ENCODE measurements around the gene AFG1L.
"Not testable (repeated sequence)": the region's sequence is repeated elsewhere in the genome, so short reads cannot be mapped to it uniquely, and the experiment has no call there.

AFG1L gene

GRCh38 chr6:108294727-108295625, at the start of gene AFG1L:
AFG1L (plus strand) TSS chr6:108295054; CDS start chr6:108295080, 26 bp downstream.
- peak; percentile 71 to 84 for DNase-seq (ENCODE audit: extremely low read depth in 1 of 2, low read depth in 1 of 2)

DNA sequence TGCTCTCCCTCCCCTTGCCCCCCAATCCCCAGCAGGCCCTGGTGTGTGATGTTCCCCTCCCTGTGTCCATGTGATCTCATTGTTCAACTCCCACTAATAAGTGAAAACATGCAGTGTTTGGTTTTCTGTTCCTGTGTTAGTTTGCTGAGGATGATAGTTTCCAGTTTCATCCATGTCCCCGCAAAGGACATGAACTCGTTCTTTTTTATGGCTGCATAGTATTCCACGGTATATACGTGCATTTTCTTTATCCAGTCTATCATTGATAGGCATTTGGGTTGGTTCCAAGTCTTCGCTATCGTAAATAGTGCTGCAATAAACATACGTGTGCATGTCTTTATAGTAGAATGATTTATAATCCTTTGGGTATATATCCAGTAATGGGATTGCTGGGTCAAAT, 49.8 kb upstream of the AFG1L start:
- DNase-seq (ENCODE audit: extremely low read depth in 1 of 2, low read depth in 1 of 2), result not testable (repeated sequence)

DNA sequence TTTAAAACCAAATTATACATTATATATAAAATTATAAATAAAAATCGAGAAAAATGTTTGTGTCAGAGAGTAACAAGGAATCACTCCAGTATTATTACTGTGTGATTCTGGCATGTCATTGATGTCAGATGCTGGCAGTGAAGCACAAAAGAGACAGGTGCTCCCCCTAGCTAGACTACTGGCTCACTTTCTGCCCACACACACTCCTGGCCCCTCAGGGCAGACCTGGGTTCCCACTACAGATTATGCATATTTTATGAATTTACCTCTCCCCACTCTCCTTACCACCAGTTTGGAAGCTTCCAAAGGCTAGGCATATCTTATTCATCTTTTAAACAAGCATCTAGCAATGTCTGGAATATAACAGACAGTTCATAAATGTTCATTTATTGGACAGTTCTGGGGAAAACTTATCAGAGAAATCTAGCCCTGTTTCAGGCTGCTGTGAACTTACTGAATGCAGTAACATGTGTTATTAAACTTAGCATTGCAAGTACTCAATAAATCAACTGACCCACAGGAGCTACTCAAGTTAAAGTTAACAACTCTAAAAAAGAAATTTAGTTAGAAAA, 46.8 kb upstream of the AFG1L start:
- no peak for DNase-seq (ENCODE audit: extremely low read depth in 1 of 2, low read depth in 1 of 2)

- DNase-seq (ENCODE audit: extremely low read depth in 1 of 2, low read depth in 1 of 2), result no peak
Observed at GRCh38 chr6:108250240-108250866, 44.5 kb upstream of the AFG1L start.

DNA sequence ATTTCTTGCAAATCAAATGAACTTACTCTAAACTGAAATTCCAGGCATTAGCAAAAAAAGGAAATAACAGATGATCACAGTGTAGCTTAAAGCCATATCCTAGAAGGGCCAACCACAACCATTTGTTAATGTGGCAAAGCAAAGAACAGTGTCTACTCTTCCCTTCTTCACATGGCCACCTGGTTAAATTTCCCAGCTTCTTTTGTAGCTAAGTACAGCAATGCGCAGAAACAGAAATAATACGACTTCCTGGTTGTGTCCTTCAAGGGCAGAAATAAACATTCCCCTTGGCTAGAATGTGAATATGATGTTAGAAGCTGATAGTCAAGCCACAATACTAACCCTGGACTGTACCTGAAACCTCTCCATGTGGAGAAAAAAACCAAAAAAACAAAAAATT, 43.6 kb upstream of the AFG1L start:
- DNase-seq (ENCODE audit: extremely low read depth in 1 of 2, low read depth in 1 of 2), result no peak

DNA sequence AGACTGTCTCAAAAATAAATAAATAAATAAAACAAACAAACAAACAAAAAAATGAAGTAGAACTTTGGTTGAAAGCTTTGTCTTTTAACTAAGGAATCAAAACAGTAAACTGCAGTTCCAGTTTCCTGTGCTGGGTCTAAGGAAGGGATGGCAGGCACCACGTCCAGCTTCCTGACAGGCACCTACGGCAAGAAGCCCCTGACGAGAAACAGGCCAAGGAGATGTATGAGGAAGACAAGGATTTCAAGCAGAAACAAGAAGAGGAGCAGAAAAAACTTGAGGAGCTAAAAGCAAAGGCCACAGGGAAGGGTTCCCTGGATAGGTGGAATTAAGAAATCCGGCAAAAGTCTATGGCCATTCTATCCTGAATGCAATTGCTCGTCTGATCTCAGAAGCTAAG, 42.8 kb upstream of the AFG1L start:
- no peak for DNase-seq (ENCODE audit: extremely low read depth in 1 of 2, low read depth in 1 of 2)

DNA sequence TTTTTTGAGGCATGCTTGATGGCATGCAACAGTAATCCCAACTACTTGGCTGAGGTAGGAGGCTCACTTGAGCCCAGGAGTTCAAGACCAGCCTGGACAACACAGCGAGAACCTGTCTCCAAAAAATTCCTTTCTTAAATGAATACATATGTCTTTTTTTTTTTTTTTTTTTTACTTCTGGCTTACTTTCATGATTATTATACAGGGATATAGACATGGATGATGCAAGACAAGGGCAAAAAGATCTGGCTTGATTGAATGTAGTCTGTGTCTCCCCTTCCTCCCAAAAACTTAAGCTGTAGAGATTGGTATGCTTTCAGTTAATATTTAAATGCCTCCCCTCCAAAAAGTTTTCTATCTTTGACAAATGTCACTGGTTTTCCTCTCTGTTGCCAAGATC, 41.6 kb upstream of the AFG1L start:
- no peak for DNase-seq (ENCODE audit: extremely low read depth in 1 of 2, low read depth in 1 of 2)

DNA sequence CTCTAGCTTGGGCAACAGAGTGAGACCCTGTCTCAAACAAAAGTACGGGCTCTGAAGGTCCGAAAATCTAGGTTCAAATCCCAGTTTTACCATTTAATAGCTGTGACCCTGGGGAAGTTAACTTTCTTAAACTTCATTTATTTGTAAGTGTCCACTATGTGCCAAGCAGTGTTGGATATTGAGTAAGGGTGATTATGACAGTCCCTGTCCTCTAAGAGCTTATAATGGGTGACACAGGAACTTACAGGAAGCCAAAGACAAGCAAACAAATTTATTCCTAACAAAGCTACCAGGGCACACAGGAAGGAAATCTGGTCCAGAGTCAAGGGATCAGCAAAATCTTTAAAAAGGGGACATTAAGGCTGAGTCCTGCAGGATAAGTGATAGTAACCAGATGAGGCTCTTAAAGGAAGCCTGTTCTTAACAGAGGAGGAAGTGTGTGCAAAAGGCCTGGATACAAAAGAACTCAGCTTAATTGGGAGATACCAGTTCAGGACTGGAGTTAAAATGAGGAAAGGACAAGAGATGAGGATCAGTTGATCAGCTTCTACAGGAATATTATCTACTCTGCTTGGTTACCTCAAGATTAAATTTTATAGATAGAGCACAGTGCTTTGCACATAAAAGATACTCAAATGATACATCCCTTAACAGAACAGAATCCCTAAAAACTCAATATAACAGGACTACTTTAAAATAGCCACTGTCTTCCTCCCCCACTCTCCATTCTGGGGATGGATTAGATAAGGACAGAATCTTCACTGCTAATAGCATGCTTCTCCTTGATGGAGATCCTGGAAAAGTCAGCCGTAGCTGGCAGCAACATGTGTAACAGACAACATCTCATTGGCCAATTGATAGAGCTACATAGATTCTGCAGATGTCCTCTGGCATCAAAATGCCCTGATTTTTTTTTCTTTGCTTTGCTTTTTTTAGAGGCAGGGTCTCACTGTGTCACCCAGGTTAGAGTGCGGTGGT, 40.1 kb upstream of the AFG1L start:
- DNase-seq (ENCODE audit: extremely low read depth in 1 of 2, low read depth in 1 of 2), result no peak

GRCh38 chr6:108260126-108260808, 34.6 kb upstream of the AFG1L start:
- no peak for DNase-seq (ENCODE audit: extremely low read depth in 1 of 2, low read depth in 1 of 2)

DNA sequence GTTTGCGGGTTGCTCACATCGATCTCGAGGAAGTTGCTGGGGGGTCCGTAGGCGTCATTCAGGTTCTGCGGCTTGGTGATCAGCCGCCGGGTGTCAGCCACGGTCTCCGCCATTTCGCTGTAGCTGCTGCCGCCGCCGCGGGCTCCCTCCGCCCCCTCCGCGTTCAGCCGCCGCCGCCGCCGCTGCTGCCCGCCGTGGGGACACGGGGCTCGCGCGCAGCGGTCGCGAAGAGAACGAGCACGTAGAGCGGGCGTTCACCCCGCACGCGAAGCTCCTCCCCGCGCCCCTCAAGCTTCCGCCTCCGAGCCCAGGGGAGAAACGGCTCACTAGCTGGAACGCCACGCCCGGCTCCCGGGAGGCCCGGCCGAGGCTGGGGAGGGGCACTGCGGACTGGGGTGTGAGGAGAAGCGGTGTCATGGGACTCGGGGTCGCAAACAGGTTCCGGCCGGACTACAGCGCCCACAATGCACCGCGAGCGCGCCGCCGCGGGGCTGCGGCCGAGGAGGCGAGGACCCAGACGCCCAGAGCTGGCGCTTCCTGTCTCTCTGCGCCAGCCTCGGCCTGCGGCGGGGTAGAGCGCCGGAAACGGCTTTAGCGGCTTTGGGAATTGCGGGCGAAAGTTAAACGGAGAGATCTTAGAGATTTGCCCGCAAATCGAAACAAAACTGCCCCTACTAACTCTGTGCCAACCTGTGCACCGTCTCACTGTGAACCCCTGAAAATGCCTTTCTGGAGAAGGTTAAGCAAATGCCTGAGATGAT, 33.9 kb upstream of the AFG1L start, which contains the start of gene SNX3:
Gene SNX3 (minus strand): TSS at position 232 of the 761 bp plus-strand sequence. CDS start 119 bp downstream, at position 113.
- DNase-seq (ENCODE audit: extremely low read depth in 1 of 2, low read depth in 1 of 2), result peak; percentile 86 to 89

- DNase-seq (ENCODE audit: extremely low read depth in 1 of 2, low read depth in 1 of 2), result no peak
Observed at GRCh38 chr6:108263371-108263770, 31.5 kb upstream of the AFG1L start.

GRCh38 chr6:108268845-108269244, 26.0 kb upstream of the AFG1L start:
- no peak for DNase-seq (ENCODE audit: extremely low read depth in 1 of 2, low read depth in 1 of 2)

DNA sequence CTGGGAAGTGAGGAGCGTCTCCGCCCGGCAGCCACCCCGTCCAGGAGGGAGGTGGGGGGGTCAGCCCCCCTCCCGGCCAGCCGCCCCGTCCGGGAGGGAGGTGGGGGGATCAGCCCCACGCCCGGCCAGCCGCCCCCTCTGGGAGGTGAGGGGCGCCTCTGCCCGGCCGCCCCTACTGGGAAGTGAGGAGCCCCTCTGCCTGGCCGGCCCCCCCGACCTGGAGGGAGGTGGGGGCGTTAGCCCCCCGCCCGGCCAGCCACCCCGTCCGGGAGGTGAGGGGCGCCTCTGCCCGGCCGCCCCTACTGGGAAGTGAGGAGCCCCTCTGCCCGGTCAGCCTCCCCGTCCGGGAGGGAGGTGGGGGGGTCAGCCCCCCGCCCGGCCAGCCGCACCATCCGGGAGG, 24.9 kb upstream of the AFG1L start:
- not testable (repeated sequence) for DNase-seq (ENCODE audit: extremely low read depth in 1 of 2, low read depth in 1 of 2)

DNA sequence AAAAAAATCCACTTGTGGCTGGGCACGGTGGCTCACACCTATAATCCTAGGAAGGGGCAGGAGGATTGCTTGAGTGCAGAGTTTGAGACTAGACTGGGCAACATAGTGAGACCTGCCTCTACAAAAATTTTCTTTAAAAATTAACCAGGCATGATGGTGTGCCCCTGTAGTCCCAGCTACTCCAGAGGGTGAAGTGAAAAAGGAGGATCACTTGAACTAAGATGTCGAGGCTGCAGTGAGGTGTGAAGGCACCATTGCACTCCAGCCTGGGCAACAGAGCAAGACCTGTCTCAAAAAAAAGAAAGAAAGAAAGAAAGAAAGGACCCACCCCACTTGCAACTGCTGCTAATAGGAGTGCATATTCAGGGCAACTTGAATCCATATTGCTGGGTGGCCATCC, 20.3 kb upstream of the AFG1L start:
- no peak for DNase-seq (ENCODE audit: extremely low read depth in 1 of 2, low read depth in 1 of 2)

DNA sequence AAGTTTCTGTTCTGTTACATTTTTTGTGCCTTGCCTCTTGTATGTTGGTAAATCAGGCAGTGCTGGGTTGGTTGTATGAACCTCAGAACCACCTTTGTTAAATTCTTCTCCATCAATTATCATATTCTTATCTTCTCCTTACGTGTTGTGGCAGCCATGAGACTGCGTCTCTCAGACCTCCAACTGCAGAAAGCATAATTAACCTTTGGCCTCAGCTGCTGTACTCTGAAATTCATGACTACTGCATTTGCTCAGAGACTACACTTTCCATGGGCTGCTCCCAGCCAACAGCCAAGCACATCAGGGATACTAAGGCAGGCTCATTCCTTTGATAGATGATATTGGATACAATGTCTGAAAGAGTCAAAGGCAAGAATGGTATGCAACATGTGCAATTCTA, 18.9 kb upstream of the AFG1L start:
- DNase-seq (ENCODE audit: extremely low read depth in 1 of 2, low read depth in 1 of 2), result no peak

DNA sequence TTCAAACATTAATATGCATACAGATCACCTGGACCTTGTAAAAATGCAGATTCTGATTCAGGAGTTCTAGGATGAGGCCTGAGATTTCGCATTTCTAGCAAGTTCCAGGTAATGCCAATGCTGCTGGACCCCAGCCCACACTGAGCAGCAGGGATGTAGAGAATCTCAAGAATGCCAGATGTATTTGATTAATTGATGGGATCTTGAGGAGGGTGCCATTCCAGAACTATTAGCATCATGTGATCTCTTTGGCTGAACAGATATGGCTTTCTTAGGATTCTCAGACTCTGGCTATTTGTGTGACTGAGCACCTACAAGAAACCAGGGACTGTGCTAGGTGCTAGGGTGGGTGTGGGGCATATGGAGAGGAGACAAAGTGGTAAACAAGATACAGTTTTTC, 17.6 kb upstream of the AFG1L start:
- no peak for DNase-seq (ENCODE audit: extremely low read depth in 1 of 2, low read depth in 1 of 2)

DNA sequence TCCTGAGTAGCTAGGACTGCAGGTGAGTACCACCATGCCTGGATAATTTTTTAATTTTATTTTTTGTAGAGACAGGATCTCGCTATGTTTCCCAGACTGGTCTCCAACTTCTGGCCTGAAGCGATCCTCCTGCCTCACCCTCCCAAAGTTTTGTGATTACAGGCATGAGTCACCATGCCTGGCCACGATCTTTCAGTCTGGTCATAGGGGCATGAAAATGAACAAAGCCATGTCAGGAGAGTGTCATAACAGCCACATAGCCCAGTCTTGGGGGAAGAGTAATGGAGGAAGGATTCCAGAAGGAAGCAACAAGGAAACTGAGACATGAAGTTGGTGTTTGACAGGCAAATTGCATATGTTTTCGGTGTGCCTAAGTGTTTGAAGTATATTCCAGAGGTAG, 17.0 kb upstream of the AFG1L start:
- DNase-seq (ENCODE audit: extremely low read depth in 1 of 2, low read depth in 1 of 2), result no peak

DNA sequence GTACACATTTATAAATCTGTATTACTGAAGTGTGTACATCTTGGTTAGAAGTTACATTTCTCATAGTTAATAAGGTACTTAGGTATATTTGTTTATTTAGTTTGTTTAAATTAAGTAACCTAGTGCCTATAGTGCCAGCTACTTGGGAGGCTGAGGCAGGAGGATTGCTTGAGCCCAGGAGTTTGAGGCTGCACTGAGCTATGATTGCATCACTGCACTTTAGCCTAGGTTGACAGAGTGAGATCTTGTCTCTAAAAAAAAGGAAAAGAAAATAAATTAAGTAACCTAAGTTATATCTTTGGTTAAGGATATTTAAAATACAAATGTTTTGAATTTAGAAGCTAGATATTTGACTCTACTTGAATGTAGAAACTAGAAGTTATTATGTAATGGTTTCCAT, 9.5 kb upstream of the AFG1L start:
- DNase-seq (ENCODE audit: extremely low read depth in 1 of 2, low read depth in 1 of 2), result no peak

DNA sequence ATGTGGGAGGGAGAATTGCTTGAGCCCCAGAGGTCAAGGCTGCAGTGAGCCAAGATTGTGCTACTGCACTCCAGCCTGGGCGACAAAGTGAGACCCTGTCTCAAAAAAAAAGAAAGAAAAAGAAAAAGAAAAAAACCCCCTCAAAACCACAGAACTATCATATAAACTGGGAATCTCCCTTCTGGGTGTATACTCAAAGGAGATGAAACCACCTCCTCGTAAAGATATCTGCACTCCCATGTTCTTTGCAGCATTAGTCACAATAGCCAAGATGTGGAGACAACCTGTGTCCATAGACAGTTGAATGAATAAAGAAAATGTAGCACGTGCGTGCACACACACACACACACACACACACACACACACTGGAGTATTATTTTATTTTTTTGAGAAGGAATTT, 8.5 kb upstream of the AFG1L start:
- DNase-seq (ENCODE audit: extremely low read depth in 1 of 2, low read depth in 1 of 2), result no peak
